Neuronal stem cell (in vitro differentiated cells): ENCODE results near the gene TMEM190.
A peak's percentile ranks its signal among the peaks of the same experiment; 100 is the strongest.

Experiments
- DNase-seq: peaks from one replicate; pipeline ENCODE4 v3.0.0-alpha.2; 2013; ENCODE audit warnings: low spot score
- H2AFZ ChIP-seq: one replicate; pipeline ENCODE4 v1.6.1; 2013; ENCODE audit warnings: mild to moderate bottlenecking, low read length, inconsistent platforms
- H2AK5ac ChIP-seq: 2 replicates; pipeline ENCODE4 v1.6.1; 2013; ENCODE audit warnings: low read depth, mild to moderate bottlenecking, inconsistent platforms, low read length, moderate library complexity, mixed read lengths
- H2BK120ac ChIP-seq: 2 replicates; pipeline ENCODE4 v1.6.1; 2013; ENCODE audit warnings: low read depth, mild to moderate bottlenecking, inconsistent platforms, low read length, moderate library complexity, mixed read lengths
- H2BK12ac ChIP-seq: one replicate; pipeline ENCODE4 v1.6.1; 2013; ENCODE audit warnings: low read length, inconsistent platforms
- H2BK15ac ChIP-seq: 2 replicates; pipeline ENCODE4 v1.6.1; 2013; ENCODE audit warnings: mild to moderate bottlenecking, low read length, inconsistent platforms, mixed read lengths
- H2BK5ac ChIP-seq: one replicate; pipeline ENCODE4 v1.6.1; 2013; ENCODE audit warnings: inconsistent platforms, mild to moderate bottlenecking, low read length, moderate library complexity
- H3K14ac ChIP-seq: one replicate; pipeline ENCODE4 v1.6.1; 2013; ENCODE audit warnings: low read length, inconsistent platforms
- H3K18ac ChIP-seq: 2 replicates; pipeline ENCODE4 v1.6.1; 2013; ENCODE audit warnings: low read length, inconsistent platforms
- H3K23ac ChIP-seq: 2 replicates; pipeline ENCODE4 v1.6.1; 2013; ENCODE audit warnings: low read depth, mild to moderate bottlenecking, mixed read lengths, low read length, inconsistent platforms; ENCODE audit not compliant: poor library complexity
- H3K27ac ChIP-seq: replicated peaks from 3 replicates; pipeline ENCODE4 v1.5.1; 2013; ENCODE audit warnings: low read length, inconsistent platforms
- H3K27me3 ChIP-seq, 3 experiments: 2 replicates each; pipeline ENCODE4 v1.6.1; 2013; ENCODE audit warnings: low read length in 3 of 3, mild to moderate bottlenecking in 2 of 3, inconsistent platforms in 1 of 3, low read depth in 1 of 3, mixed read lengths in 1 of 3, moderate library complexity in 1 of 3; ENCODE audit not compliant: control insufficient read depth in 3 of 3, insufficient read depth in 3 of 3
- H3K36me3 ChIP-seq, 2 donors: replicated peaks in 1 of 2; 2 replicates each; pipeline ENCODE4 v1.6.1; 2013; ENCODE audit warnings: low read length in 2 of 2; ENCODE audit not compliant: control insufficient read depth in 2 of 2, insufficient read depth in 2 of 2
- H3K4ac ChIP-seq: 2 replicates; pipeline ENCODE4 v1.6.1; 2013; ENCODE audit warnings: inconsistent platforms, mild to moderate bottlenecking, low read length, moderate library complexity
- H3K4me1 ChIP-seq, 2 donors: 1 replicate in 1 of 2; 2 replicates in 1 of 2; pipeline ENCODE4 v1.6.1; 2013; ENCODE audit warnings: low read length in 2 of 2, low read depth in 1 of 2; ENCODE audit not compliant: control insufficient read depth in 2 of 2, insufficient read depth in 1 of 2
- H3K4me2 ChIP-seq: one replicate; pipeline ENCODE4 v1.6.1; 2013; ENCODE audit warnings: mild to moderate bottlenecking, low read length, inconsistent platforms; ENCODE audit not compliant: insufficient read depth, poor library complexity, severe bottlenecking
- H3K4me3 ChIP-seq, 2 donors: 2 replicates each; pipeline ENCODE4 v1.5.1; 2013; ENCODE audit warnings: low read length in 2 of 2, mild to moderate bottlenecking in 2 of 2, inconsistent platforms in 1 of 2, moderate library complexity in 1 of 2
- H3K79me1 ChIP-seq: one replicate; pipeline ENCODE4 v1.6.1; 2013; ENCODE audit warnings: low read depth, mild to moderate bottlenecking, inconsistent platforms, low read length, moderate library complexity
- H3K9ac ChIP-seq: one replicate; pipeline ENCODE4 v1.6.1; 2013; ENCODE audit warnings: mild to moderate bottlenecking, low read depth, low read length, inconsistent platforms; ENCODE audit not compliant: poor library complexity
- H3K9me3 ChIP-seq, 2 donors: replicated peaks in 1 of 2; 2 replicates each; pipeline versions ENCODE3 to v1.6.1; 2013; ENCODE audit warnings: low read length in 2 of 2, mild to moderate bottlenecking in 2 of 2, inconsistent platforms in 1 of 2, low read depth in 1 of 2, mixed read lengths in 1 of 2, moderate library complexity in 1 of 2; ENCODE audit not compliant: control insufficient read depth in 2 of 2, insufficient read depth in 1 of 2
- H4K8ac ChIP-seq: one replicate; pipeline ENCODE4 v1.6.1; 2013; ENCODE audit warnings: low read depth, mild to moderate bottlenecking, inconsistent platforms, low read length, moderate library complexity
- H4K91ac ChIP-seq: one replicate; pipeline ENCODE4 v1.6.1; 2013; ENCODE audit warnings: low read length, low read depth, mild to moderate bottlenecking, inconsistent platforms; ENCODE audit not compliant: poor library complexity
- WGBS, 2 donors: extraction: QIAGEN DNeasy Blood & Tissue Kit; methylation state at CpG; one replicate each; pipeline ENCODE4 v1.1.7; 2013; ENCODE audit warnings: missing lambda C conversion rate in 2 of 2, mixed read lengths in 1 of 2; ENCODE audit not compliant: insufficient read length in 2 of 2, insufficient replicate concordance in 1 of 2; ENCODE audit errors: extremely low coverage in 2 of 2; 5-methylcytosine and 5-hydroxymethylcytosine counted together

Gene TMEM190

DNA sequence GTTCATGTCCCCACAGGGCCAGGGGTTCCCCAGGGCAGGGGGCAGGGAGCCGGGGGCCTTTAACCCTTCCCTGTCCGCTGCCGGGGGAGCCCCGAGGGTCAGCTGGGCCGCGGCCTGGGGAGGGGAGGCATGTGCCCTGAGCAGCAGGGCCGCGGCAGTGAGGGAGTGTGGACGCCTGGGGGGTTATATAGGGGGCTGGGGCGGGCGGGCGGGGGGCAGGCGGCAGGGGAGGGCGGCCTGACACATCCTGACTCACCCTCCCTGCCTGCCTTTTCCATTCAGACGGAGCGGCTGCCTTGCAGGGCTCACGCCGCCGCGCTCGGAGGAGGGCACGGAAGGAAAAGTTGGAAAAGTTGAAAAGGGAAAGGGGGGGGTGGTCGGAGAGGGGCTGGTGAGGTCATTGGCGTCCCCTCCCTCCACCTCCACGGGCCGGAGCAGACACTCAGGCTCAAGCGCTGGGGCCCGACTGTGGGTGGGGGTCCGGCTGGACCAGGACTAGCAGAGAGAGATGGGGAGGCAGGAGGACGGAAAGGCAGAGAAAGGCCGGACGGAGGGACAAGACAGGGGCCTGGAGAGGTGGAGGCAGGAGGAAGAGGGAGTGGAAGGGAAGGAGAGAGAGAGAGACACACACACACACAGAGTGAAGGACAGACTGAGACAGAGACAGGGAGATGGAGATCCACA, 6.2 kb upstream of the TMEM190 start, which contains the start of gene IL11:
Gene IL11 (minus strand): TSS at position 159 of the 684 bp plus-strand sequence. CDS start 153 bp downstream, at position 6.
- no peaks in the 10 kb centered on the region for H3K79me1 ChIP-seq
- H2BK5ac ChIP-seq, result peak within 1 kb of the TSS; percentile 35
- no CpG with 5 or more reads among the region's 32 CpGs for WGBS, 2 donors
- peak within 1 kb of the TSS; percentile 99 for H2BK15ac ChIP-seq
- no peak within 1 kb of the TSS for H3K14ac ChIP-seq
- H3K4ac ChIP-seq, result no peak within 1 kb of the TSS
- peak within 1 kb of the TSS; percentile 97 for H2AFZ ChIP-seq
- peak within 1 kb of the TSS; percentile 49 for H2BK12ac ChIP-seq
- H4K8ac ChIP-seq, result no peak within 1 kb of the TSS
- peak within 1 kb of the TSS; percentile 94 for H3K18ac ChIP-seq
- H3K9me3 ChIP-seq, result no peaks in the 10 kb centered on the region
- H3K27me3 ChIP-seq, result peaks cover 8 to 38% (median 26%) of the 10 kb centered on the region in 3 experiments
- peak within 1 kb of the TSS; percentile 70 for H3K9ac ChIP-seq
- H3K27ac ChIP-seq, result no peak within 1 kb of the TSS
- peak within 1 kb of the TSS; percentile 83 for H3K4me2 ChIP-seq
- DNase-seq, result no peak
- H3K36me3 ChIP-seq, result no peaks in the 10 kb centered on the region
- peak within 1 kb of the TSS; percentile 40 to 79 for H3K4me3 ChIP-seq
- H2BK120ac ChIP-seq, result peak within 1 kb of the TSS; percentile 96
- H3K4me1 ChIP-seq, result peaks cover 23 to 28% of the 10 kb centered on the region in 2 donors
- peak within 1 kb of the TSS; percentile 94 for H2AK5ac ChIP-seq
- H3K23ac ChIP-seq, result peak within 1 kb of the TSS; percentile 65
- no peak within 1 kb of the TSS for H4K91ac ChIP-seq

DNA sequence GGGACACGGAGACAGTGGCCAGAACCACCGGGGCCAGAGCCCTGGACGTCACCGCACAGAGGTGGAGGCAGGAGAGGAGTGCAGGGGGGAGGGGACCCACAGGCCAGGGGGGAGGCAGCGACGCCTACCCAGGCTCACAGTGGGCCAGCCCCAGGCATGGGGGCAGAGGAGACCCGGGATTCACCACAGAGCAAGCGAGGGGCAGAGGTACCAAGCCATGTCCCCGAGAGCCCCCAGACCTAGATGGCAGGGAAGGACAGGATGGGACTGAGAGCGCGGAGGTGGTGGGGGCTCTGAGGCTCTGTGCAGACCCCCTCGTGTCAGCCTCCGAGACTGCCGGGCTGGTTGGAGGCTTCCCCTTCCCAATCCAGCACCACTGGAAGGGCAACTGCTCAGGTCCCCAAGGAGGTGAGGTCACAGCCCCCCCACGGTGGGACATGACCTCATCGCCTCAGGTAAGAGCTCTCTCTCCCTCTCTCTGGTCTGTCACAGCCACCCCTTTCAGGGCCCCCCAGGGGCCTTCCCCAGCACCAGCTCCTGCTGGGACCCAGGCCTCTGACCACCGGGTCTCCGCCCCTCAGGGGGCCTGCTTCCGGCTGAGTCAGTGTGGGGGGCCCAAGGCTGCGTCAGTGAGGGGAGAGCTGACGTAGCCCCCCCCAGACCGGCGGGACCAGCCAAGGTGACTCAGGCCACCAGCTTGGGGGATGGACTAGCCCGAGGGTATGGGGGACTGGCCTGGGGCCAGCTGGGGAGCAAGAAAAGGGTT, 4.1 kb upstream of the TMEM190 start:
- Histone ChIP-seq H3K4ac (peak overlapping the region; percentile 23), H3K27me3 (peaks cover 8 to 39% (median 26%) of the 10 kb centered on the region in 3 experiments), H2BK15ac (peak overlapping the region; percentile 49), H2AFZ (no peak overlapping the region), H3K4me3 (no peak overlapping the region), H3K4me2 (no peak overlapping the region), H3K79me1 (no peaks in the 10 kb centered on the region), H3K18ac (peak overlapping the region; percentile 80), H3K27ac (no peak overlapping the region), H3K4me1 (peaks cover 35 to 41% of the 10 kb centered on the region in 2 donors), H2BK5ac (no peak overlapping the region), H3K14ac (peak overlapping the region; percentile 14), H2BK120ac (peak overlapping the region; percentile 94), H3K9ac (no peak overlapping the region), H2AK5ac (peak overlapping the region; percentile 94), H3K36me3 (no peaks in the 10 kb centered on the region), H3K23ac (peak overlapping the region; percentile 91), H4K91ac (no peak overlapping the region), H3K9me3 (no peaks in the 10 kb centered on the region), H2BK12ac (peak overlapping the region; percentile 46), H4K8ac (no peak overlapping the region)
- no peak for DNase-seq
- WGBS, 2 donors, result no CpG with 5 or more reads among the region's 24 CpGs

DNA sequence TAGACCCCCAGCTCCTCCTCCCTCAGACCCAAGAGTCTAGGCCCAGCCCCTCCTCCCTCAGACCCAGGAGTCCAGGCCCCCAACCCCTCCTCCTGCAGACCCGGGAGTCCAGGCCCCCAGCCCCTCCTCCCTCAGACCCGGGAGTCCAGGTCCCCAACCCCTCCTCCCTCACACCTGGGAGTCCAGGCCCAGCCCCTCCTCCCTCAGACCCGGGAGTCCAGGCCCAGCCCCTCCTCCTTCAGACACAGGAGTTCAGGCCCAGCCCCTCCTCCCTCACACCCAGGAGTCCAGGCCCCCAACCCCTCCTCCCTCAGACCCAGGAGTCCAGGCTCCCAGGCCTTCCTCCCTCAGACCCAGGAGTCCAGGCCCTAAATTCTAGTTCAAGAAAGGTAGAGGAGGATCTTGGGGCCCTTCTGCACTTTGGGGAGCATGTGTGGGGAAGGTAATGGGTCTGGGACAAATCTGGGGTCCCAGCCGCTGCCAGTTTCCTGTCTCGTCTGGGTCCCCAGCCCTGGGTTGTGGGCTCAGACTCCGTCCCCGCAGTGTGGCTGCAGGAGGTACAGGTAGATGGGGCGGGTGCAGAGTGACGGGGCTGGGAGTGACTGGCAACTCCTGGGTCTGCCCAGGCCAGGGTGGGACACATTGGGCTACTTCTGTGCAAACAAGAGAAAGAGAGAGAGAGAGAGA, 3.2 kb upstream of the TMEM190 start:
- DNase-seq, result no peak
- H3K36me3 ChIP-seq, result no peaks in the 10 kb centered on the region
- H2BK5ac ChIP-seq, result peak overlapping the region; percentile 1
- no peaks in the 10 kb centered on the region for H3K9me3 ChIP-seq
- H4K91ac ChIP-seq, result no peak overlapping the region
- H2BK120ac ChIP-seq, result no peak overlapping the region
- H2AK5ac ChIP-seq, result peak overlapping the region; percentile 94
- H3K14ac ChIP-seq, result no peak overlapping the region
- H4K8ac ChIP-seq, result no peak overlapping the region
- H2BK12ac ChIP-seq, result no peak overlapping the region
- H3K4me2 ChIP-seq, result no peak overlapping the region
- no peak overlapping the region for H3K4ac ChIP-seq
- no peaks in the 10 kb centered on the region for H3K79me1 ChIP-seq
- no peak overlapping the region for H3K9ac ChIP-seq
- H3K4me1 ChIP-seq, result peaks cover 41 to 47% of the 10 kb centered on the region in 2 donors
- H3K18ac ChIP-seq, result no peak overlapping the region
- peak overlapping the region; percentile 93 for H2BK15ac ChIP-seq
- H3K4me3 ChIP-seq, result no peak overlapping the region
- H2AFZ ChIP-seq, result peak overlapping the region; percentile 87
- H3K23ac ChIP-seq, result peak overlapping the region; percentile 39
- no peak overlapping the region for H3K27ac ChIP-seq
- H3K27me3 ChIP-seq, result peaks cover 8 to 43% (median 23%) of the 10 kb centered on the region in 3 experiments
- WGBS, 2 donors, result no CpG with 5 or more reads among the region's 9 CpGs
